Ishikawa (cell line): Measurements from ENCODE around the gene CTNNA3.

Experiments
- CEBPB ChIP-seq: IDR thresholded peaks from 2 replicates; pipeline ENCODE4 v1.6.1; 2012
- CREB1 ChIP-seq: IDR thresholded peaks from 2 replicates; pipeline ENCODE4 v1.6.1; 2012; ENCODE audit warnings: low read depth
- EGR1 ChIP-seq: IDR thresholded peaks from 2 replicates; pipeline ENCODE4 v1.6.1; 2012
- EP300 ChIP-seq: IDR thresholded peaks from 2 replicates; pipeline ENCODE4 v1.6.1; 2012; ENCODE audit warnings: borderline replicate concordance
- FOXM1 ChIP-seq: IDR thresholded peaks from 2 replicates; pipeline ENCODE4 v1.6.1; 2012; ENCODE audit warnings: low read depth, borderline replicate concordance
- MAX ChIP-seq: IDR thresholded peaks from 2 replicates; pipeline ENCODE4 v1.6.1; 2012
- NFIC ChIP-seq: IDR thresholded peaks from 2 replicates; pipeline ENCODE4 v1.6.1; 2012
- RAD21 ChIP-seq: IDR thresholded peaks from 2 replicates; pipeline ENCODE4 v1.6.1; 2012; ENCODE audit warnings: low read depth
- REST ChIP-seq: IDR thresholded peaks from 2 replicates; pipeline ENCODE4 v1.6.1; 2012; ENCODE audit warnings: low read depth, mild to moderate bottlenecking
- TAF1 ChIP-seq: IDR thresholded peaks from 2 replicates; pipeline ENCODE4 v1.6.1; 2012; ENCODE audit warnings: low read depth, mild to moderate bottlenecking
- TCF12 ChIP-seq: IDR thresholded peaks from 2 replicates; pipeline ENCODE4 v1.6.1; 2012; ENCODE audit warnings: low read depth
- TEAD4 ChIP-seq: IDR thresholded peaks from 2 replicates; pipeline ENCODE4 v1.6.1; 2012
- USF1 ChIP-seq: IDR thresholded peaks from 2 replicates; pipeline ENCODE4 v1.6.1; 2012
- YY1 ChIP-seq: IDR thresholded peaks from 2 replicates; pipeline ENCODE4 v1.6.1; 2012; ENCODE audit warnings: low read depth
- ZBTB7A ChIP-seq: IDR thresholded peaks from 2 replicates; pipeline ENCODE4 v1.6.1; 2012; ENCODE audit warnings: low read depth

CTNNA3 gene

GRCh38 chr10:66521506-66521905 lies 1174.5 kb downstream of the CTNNA3 start:
- TF ChIP-seq EP300 (no peak), ZBTB7A (no peak), RAD21 (no peak), YY1 (no peak), TEAD4 (no peak), MAX (no peak)

- TF ChIP-seq TEAD4 (no peak), REST (no peak), RAD21 (no peak), EGR1 (no peak), CEBPB (no peak), NFIC (no peak), USF1 (no peak), TCF12 (no peak), EP300 (no peak), MAX (no peak)
Measured at GRCh38 chr10:66519616-66520015, 1176.4 kb downstream of the CTNNA3 start.

GRCh38 chr10:66514666-66515065 lies 1181.3 kb downstream of the CTNNA3 start:
- TF ChIP-seq CREB1 (no peak), TAF1 (no peak), REST (no peak), YY1 (no peak), TCF12 (no peak), ZBTB7A (no peak), NFIC (no peak), CEBPB (no peak), RAD21 (no peak), FOXM1 (no peak), EP300 (no peak), TEAD4 (no peak), EGR1 (no peak), USF1 (no peak), MAX (no peak)

GRCh38 chr10:66513504-66513903 lies 1182.5 kb downstream of the CTNNA3 start:
- TF ChIP-seq ZBTB7A (no peak), CEBPB (no peak), RAD21 (no peak), EP300 (no peak), TEAD4 (no peak), CREB1 (no peak), FOXM1 (no peak)

GRCh38 chr10:66505003-66505657 lies 1190.9 kb downstream of the CTNNA3 start:
- TF ChIP-seq NFIC, result no peak
- TF ChIP-seq EP300, result no peak
- TF ChIP-seq CREB1, result no peak
- no peak for TF ChIP-seq YY1
- no peak for TF ChIP-seq USF1
- TF ChIP-seq TEAD4, result no peak
- TF ChIP-seq ZBTB7A, result no peak
- TF ChIP-seq RAD21, result no peak
- no peak for TF ChIP-seq TCF12
- no peak for TF ChIP-seq CEBPB
- no peak for TF ChIP-seq REST
- no peak for TF ChIP-seq TAF1
- no peak for TF ChIP-seq FOXM1
- TF ChIP-seq MAX, result no peak
- no peak for TF ChIP-seq EGR1
